Duodenal mucosa (tissue), 2 donors: ENCODE results near the gene RNF141.

Source experiments
- H3K27ac ChIP-seq: one replicate; pipeline ENCODE4 v1.7.0; 2013; ENCODE audit warnings: low read depth, low read length
- H3K27me3 ChIP-seq, 2 donors: one replicate each; pipeline ENCODE4 v1.7.0; 2013; ENCODE audit warnings: low read length in 2 of 2, control low read depth in 1 of 2; ENCODE audit not compliant: insufficient read depth in 2 of 2, control insufficient read depth in 1 of 2
- H3K36me3 ChIP-seq, 2 donors: one replicate each; pipeline ENCODE4 v1.7.0; 2013; ENCODE audit warnings: low read length in 2 of 2, control low read depth in 1 of 2; ENCODE audit not compliant: insufficient read depth in 2 of 2, control insufficient read depth in 1 of 2
- H3K4me1 ChIP-seq, 2 donors: one replicate each; pipeline ENCODE4 v1.7.0; 2013; ENCODE audit warnings: low read length in 2 of 2, control low read depth in 1 of 2; ENCODE audit not compliant: insufficient read depth in 2 of 2, control insufficient read depth in 1 of 2
- H3K4me3 ChIP-seq, 2 donors: one replicate each; pipeline ENCODE4 v1.7.0; 2013; ENCODE audit warnings: low read length in 2 of 2, low read depth in 1 of 2
- H3K9ac ChIP-seq, 2 donors: one replicate each; pipeline ENCODE4 v1.7.0; 2013; ENCODE audit warnings: low read length in 2 of 2, low read depth in 1 of 2
- H3K9me3 ChIP-seq, 2 donors: one replicate each; pipeline ENCODE4 v1.7.0; 2013; ENCODE audit warnings: low read length in 2 of 2, control low read depth in 1 of 2; ENCODE audit not compliant: control insufficient read depth in 1 of 2

The RNF141 gene

GRCh38 chr11:10514202-10514601 is 26.8 kb downstream of the RNF141 start:
- H3K4me3 ChIP-seq = no peak overlapping the region
- H3K4me1 ChIP-seq = no peaks in the 10 kb centered on the region
- H3K27me3 ChIP-seq = no peaks in the 10 kb centered on the region
- peaks cover 4% of the 10 kb centered on the region in 2 donors for H3K36me3 ChIP-seq
- H3K27ac ChIP-seq = no peak overlapping the region
- no peaks in the 10 kb centered on the region for H3K9me3 ChIP-seq
- H3K9ac ChIP-seq = no peak overlapping the region

GRCh38 chr11:10511181-10511621 is 29.8 kb downstream of the RNF141 start:
- Histone ChIP-seq H3K27me3 (no peaks in the 10 kb centered on the region), H3K4me1 (no peaks in the 10 kb centered on the region), H3K9me3 (no peaks in the 10 kb centered on the region), H3K9ac (no peak overlapping the region), H3K4me3 (no peak overlapping the region), H3K27ac (no peak overlapping the region), H3K36me3 (peaks cover 4 to 6% of the 10 kb centered on the region in 2 donors)

GRCh38 chr11:10506008-10506370 is 35.0 kb downstream of the RNF141 start:
- no peaks in the 10 kb centered on the region for H3K27me3 ChIP-seq
- H3K36me3 ChIP-seq = peaks cover 0 to 9% of the 10 kb centered on the region in 2 donors
- no peaks in the 10 kb centered on the region for H3K9me3 ChIP-seq
- H3K27ac ChIP-seq = no peak overlapping the region
- H3K4me1 ChIP-seq = no peaks in the 10 kb centered on the region
- H3K9ac ChIP-seq = no peak overlapping the region
- H3K4me3 ChIP-seq = no peak overlapping the region

- no peaks in the 10 kb centered on the region for H3K27me3 ChIP-seq
- no peaks in the 10 kb centered on the region for H3K9me3 ChIP-seq
- H3K36me3 ChIP-seq = peaks cover under 1 to 10% of the 10 kb centered on the region in 2 donors
- H3K4me1 ChIP-seq = no peaks in the 10 kb centered on the region
- H3K27ac ChIP-seq = no peak overlapping the region
- no peak overlapping the region for H3K9ac ChIP-seq
- no peak overlapping the region for H3K4me3 ChIP-seq
These were observed 35.5 kb downstream of the RNF141 start for GRCh38 chr11:10505278-10506007.

- Histone ChIP-seq H3K4me1 (no peaks in the 10 kb centered on the region), H3K9ac (no peak overlapping the region), H3K4me3 (no peak overlapping the region), H3K27ac (no peak overlapping the region), H3K27me3 (no peaks in the 10 kb centered on the region), H3K36me3 (peaks cover 5 to 19% of the 10 kb centered on the region in 2 donors), H3K9me3 (no peaks in the 10 kb centered on the region)
These were observed 36.5 kb downstream of the RNF141 start for GRCh38 chr11:10504490-10504889.

GRCh38 chr11:10503777-10504480 is 37.1 kb downstream of the RNF141 start:
- Histone ChIP-seq H3K4me1 (no peaks in the 10 kb centered on the region), H3K36me3 (peaks cover 5 to 20% of the 10 kb centered on the region in 2 donors), H3K27me3 (no peaks in the 10 kb centered on the region), H3K9me3 (no peaks in the 10 kb centered on the region), H3K4me3 (no peak overlapping the region), H3K27ac (no peak overlapping the region), H3K9ac (no peak overlapping the region)

- Histone ChIP-seq H3K27ac (no peak overlapping the region), H3K36me3 (peaks cover 5 to 22% of the 10 kb centered on the region in 2 donors), H3K4me3 (no peak overlapping the region)
These were observed 37.8 kb downstream of the RNF141 start for GRCh38 chr11:10503221-10503620.

GRCh38 chr11:10502770-10503169 is 38.2 kb downstream of the RNF141 start:
- Histone ChIP-seq H3K36me3 (peaks cover 5 to 26% of the 10 kb centered on the region in 2 donors), H3K4me3 (no peak overlapping the region), H3K4me1 (no peaks in the 10 kb centered on the region), H3K27ac (no peak overlapping the region), H3K9me3 (no peaks in the 10 kb centered on the region), H3K27me3 (no peaks in the 10 kb centered on the region), H3K9ac (no peak overlapping the region)

More at GRCh38 chr11:10503221-10503620, 37.8 kb downstream of the RNF141 start:
- H3K9me3 ChIP-seq = no peaks in the 10 kb centered on the region
- no peak overlapping the region for H3K9ac ChIP-seq
- H3K4me1 ChIP-seq = no peaks in the 10 kb centered on the region
- H3K27me3 ChIP-seq = no peaks in the 10 kb centered on the region

GRCh38 chr11:10502065-10502680 is 38.8 kb downstream of the RNF141 start:
- Histone ChIP-seq H3K4me3 (no peak overlapping the region), H3K9ac (no peak overlapping the region), H3K4me1 (no peaks in the 10 kb centered on the region), H3K27me3 (no peaks in the 10 kb centered on the region), H3K36me3 (peaks cover 5 to 28% of the 10 kb centered on the region in 2 donors), H3K27ac (no peak overlapping the region), H3K9me3 (no peaks in the 10 kb centered on the region)
